ENCODE results near the gene NAALADL2. TPM values are rescaled to one million over a fixed set of nuclear protein-coding genes. Genes with fewer than 3 reads are reported as not detected.

NAALADL2 gene
- total and polyA plus RNA-seq, 2 of the 8 experiments (the other 6 are each of a cell fraction or from before 2014, with no cell fraction given) = 0.12 to 0.22 TPM

DNA sequence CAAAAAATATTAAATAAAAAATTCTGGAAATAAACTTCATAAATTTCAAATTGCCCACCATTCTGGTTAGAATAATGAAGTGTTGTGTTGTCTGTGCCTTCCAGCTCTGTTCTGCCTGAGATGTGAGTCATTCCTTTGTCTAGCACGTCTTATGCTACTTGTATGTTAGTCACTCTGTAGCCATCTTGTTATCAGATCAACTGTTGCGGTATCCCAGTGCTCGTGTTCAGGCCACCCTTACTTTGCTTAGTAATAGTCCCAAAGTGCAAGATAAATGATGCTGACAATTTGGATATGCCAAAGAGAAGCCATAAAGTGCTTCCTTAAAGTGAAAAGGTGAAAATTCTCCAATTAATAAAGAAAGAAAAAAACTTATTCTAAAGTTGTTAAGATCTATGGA is 527.5 kb downstream of the NAALADL2 start (continued):
- TF ChIP-seq CHD7 (IDR thresholded peaks at IDR 0.05; ENCODE audit: insufficient replicate concordance, low read length) (no peak), SAP30 (IDR thresholded peaks at IDR 0.05; ENCODE audit: insufficient read depth, insufficient replicate concordance, low read length) (no peak), EP300 (IDR thresholded peaks at IDR 0.05; ENCODE audit: borderline replicate concordance in 1 of 2, low read depth in 2 of 2, low read length in 2 of 2) (no peak), SUZ12 (IDR thresholded peaks at IDR 0.05; ENCODE audit: low read length) (no peak), SIX5 (IDR thresholded peaks at IDR 0.05; ENCODE audit: low read depth, low read length) (no peak), GTF2F1 (IDR thresholded peaks at IDR 0.05; ENCODE audit: borderline replicate concordance, low read depth, low read length) (no peak), RFX5 (IDR thresholded peaks at IDR 0.05; ENCODE audit: borderline replicate concordance, low read depth, low read length) (no peak), CREB1 (IDR thresholded peaks at IDR 0.05) (no peak), SRF (IDR thresholded peaks at IDR 0.05; ENCODE audit: low read depth, low read length) (no peak), YY1 (IDR thresholded peaks at IDR 0.05; ENCODE audit: low read depth, low read length) (no peak), KDM4A (IDR thresholded peaks at IDR 0.05; ENCODE audit: low read depth, low read length, severe bottlenecking) (no peak), TBP (IDR thresholded peaks at IDR 0.05; ENCODE audit: low read depth, low read length) (no peak)
